ENCODE results near the gene ZMYND15.
"Not testable (repeated sequence)": the region's sequence is repeated elsewhere in the genome, so short reads cannot be mapped to it uniquely, and the experiment has no call there.

ZMYND15 gene, protein sequence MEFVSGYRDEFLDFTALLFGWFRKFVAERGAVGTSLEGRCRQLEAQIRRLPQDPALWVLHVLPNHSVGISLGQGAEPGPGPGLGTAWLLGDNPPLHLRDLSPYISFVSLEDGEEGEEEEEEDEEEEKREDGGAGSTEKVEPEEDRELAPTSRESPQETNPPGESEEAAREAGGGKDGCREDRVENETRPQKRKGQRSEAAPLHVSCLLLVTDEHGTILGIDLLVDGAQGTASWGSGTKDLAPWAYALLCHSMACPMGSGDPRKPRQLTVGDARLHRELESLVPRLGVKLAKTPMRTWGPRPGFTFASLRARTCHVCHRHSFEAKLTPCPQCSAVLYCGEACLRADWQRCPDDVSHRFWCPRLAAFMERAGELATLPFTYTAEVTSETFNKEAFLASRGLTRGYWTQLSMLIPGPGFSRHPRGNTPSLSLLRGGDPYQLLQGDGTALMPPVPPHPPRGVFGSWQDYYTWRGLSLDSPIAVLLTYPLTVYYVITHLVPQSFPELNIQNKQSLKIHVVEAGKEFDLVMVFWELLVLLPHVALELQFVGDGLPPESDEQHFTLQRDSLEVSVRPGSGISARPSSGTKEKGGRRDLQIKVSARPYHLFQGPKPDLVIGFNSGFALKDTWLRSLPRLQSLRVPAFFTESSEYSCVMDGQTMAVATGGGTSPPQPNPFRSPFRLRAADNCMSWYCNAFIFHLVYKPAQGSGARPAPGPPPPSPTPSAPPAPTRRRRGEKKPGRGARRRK

DNA sequence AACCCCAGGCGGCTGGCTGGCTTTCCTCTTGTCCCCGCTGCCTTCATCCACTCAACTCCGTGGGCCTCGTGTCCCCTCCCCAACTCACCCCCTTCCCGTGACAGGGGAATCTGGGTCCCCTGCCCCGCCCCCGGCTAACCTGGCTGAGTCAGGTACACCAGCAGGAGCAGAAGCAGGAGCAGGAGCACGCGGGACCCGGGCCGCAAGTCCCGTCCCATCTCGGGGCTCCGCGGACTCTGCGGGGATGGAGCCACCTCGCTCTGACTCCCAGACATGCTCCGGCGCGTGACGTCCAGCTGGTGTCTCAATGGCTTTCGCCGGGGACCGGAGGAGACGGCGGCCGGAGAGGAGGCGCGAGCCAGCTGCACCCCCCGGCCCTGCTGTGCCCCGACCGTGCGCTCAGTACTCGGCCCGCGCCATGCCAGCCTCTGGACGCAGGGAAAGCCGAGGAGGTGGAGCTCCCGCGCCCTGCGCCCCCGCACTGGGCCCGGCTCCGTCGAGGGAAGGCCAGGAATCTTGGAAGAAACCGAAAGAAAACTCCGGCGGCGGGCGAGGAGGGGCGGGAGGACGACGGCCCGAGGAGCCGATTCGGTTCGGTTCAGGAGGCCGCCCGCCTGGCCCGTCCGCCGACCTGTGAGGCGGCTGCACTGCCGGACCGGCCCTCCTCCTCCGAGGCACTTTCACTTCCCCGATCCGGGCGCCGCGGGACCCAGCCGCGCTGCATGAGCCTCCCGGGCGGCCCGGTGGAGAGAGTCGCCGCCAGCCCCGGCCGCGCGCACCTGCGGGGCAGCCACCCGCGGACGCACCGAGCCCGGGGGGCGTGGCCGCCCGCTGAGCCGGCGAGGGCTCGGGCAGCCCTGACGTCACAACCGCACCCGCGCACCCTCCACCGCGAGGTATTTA, at the start of gene ZMYND15, which contains the start of gene CXCL16:
Gene ZMYND15 (plus strand): TSS at position 712 of the 903 bp plus-strand sequence. CDS start 716 bp downstream, outside the sequence.
Gene CXCL16 (minus strand): TSS at position 807 of the 903 bp plus-strand sequence. CDS start 589 bp downstream, at position 218.
- DNase-seq = peak; percentile 47

DNA sequence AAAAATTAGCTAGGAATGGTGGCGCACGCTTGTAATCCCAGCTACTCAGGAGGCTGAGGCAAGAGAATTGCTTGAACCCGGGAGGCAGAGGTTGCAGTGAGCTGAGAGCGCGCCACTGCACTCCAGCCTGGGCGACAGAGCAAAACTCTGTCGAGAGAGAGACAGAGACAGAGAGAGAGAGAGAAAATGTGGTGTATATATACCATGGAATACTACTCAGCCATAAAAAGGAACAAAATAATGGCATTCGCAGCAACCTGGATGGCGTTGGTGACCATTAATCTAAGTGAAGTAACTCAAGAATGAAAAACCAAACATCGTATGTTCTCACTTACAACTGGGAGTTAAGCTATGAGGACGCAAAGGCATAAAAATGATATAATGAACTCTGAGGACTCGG, 49.8 kb upstream of the ZMYND15 start:
- not testable (repeated sequence) for DNase-seq

DNA sequence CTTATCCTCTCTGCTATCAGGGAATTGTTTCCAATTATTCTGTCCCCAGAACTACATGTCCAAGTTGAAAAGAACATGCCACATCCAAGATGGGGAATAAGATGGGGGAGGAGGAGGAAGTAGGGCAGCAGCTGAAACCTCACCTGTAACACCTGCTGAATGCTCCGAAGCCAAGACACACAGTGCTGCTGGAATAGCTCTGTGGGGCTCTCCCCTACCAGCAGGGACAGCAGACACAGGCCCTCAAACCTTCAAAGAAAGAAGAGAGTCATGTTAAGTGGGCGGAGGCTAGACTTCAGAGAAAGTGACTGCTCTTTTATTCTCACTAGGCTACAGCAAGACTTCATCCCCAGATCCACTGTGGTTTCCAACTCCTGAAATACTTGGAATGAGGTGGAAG, 48.9 kb upstream of the ZMYND15 start:
- no peak for DNase-seq

DNA sequence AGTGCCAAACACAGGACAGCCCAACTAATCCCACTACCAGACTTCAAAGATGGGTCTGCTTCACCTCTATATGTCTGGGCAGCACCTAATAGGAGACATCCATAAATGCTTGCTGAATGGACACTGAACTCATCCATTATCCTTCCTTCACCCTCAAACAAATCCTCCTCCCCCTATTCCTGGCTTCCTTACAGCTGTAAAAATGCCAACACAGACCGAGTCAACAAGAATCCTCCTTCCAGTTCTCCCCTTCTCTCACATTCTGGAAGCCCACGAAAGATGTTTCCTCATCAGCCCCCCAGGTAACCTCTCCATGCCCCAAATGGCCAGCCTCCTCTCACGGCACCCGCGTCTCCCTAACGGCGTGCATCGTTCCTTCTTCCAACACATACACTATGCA, 47.9 kb upstream of the ZMYND15 start:
- DNase-seq = no peak

DNA sequence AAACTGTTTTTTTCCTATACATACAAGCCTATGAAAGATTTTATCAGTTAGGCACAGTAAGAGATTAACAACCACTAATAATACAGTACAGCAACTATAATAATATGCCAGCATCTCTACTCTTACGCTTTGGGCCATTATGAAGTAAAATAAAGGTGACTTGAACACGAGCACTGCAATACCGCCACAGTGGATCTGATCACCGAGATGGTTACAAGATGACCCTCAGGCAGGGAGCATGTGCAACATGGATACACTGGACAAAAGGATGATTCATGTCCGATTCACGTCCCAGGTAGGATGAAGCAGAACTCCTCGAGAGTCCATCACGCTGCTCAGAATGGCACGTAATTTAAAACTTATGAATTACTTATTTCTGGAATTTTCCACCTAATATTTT, 46.2 kb upstream of the ZMYND15 start:
- no peak for DNase-seq

DNA sequence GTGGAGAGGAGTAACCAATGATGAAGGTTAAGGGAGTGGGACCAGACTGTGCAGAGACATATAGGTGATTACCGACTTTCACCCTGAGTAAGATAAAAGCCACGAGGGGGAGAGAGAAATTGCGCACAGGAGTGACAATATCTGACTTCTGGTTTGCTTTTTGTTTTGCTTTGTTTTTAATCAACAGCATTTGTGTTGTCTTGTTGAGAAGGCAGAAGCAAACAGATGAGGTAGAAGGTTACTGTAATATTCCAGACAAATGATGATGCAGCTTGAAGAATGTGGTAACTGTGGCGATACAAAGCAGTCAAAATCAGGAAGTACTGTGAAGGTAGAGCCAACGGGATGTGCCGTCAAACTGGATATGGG, 43.2 kb upstream of the ZMYND15 start:
- no peak for DNase-seq

DNA sequence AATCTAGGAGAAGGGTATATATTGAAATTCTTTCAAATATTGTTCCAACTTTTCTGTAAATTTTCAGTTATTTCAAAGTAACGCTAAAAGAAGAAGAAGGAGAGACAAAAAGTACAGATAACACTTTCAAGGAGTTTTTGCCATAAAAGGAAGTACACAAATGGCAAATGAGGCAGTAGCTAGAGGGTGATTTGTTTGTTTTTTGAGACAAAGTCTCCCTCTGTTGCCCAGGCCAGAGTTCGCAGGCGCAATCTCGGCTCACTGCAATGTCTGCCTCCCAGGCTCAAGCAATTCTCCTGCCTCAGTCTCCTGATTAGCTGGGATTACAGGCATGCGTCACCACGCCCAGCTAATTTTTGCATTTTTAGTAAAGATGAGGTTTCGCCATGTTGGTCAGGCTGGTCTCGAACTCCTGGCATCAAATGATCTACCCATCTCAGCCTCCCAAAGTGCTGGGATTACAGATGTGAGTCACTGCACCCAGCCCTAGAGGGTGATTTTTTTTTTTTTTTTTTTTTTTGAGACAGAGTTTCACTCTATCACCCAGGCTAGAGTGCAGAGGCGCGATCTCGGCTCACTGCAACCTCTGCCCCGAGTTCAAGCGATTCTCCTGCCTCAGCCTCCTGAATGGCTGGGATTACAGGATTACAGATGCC, 40.1 kb upstream of the ZMYND15 start:
- not testable (repeated sequence) for DNase-seq

DNA sequence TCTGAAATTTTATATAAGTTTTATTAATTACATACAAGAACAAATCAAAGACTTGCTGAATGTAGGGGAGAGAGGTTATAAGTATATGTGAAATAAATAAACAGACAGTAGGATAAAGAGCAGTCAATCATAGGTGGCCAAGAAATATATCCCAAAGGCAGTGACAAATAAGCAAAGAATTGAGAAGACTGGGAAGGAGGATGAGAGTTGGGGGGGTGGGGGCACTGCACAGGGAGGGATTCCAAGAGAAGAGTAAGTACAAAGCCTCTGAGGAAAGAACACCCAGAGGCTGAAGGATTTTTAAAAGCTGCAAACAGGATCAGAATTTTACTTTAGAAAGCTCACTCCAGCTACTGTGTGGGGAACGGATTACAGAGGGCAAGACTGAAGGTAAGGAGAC, 38.5 kb upstream of the ZMYND15 start:
- no peak for DNase-seq

DNA sequence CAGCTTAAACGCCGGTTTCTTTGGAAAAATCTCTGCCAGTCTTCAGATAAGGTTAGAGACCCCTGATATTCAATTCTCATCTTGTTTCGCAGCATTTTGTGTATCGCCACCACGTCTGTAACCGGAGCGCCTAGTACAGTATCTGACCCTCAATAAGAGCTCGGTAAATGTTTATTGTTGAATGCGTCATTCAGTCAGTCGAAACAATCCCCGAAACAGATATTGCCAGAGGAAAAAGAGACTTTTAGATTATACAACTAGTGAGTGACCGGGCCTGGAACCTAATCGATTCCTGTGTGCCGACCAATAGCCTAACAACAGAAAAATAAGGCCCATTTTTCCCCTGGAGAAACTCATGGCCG, 36.3 kb upstream of the ZMYND15 start:
- no peak for DNase-seq

DNA sequence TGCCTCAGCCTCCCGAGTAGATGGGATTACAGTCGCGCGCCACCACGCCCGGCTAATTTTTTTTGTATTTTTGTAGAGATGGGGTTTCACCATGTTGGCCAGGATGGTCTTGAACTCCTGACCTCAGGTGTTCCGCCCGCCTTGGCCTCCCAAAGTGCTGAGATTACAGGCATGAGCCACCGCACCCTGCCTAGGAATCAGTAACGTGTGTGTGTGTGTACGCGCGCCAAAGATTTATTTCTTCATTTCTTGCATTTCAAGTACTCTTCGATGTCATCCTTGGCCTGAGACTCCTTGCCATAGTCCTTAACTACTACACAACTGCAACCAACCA, 35.1 kb upstream of the ZMYND15 start:
- not testable (repeated sequence) for DNase-seq

DNA sequence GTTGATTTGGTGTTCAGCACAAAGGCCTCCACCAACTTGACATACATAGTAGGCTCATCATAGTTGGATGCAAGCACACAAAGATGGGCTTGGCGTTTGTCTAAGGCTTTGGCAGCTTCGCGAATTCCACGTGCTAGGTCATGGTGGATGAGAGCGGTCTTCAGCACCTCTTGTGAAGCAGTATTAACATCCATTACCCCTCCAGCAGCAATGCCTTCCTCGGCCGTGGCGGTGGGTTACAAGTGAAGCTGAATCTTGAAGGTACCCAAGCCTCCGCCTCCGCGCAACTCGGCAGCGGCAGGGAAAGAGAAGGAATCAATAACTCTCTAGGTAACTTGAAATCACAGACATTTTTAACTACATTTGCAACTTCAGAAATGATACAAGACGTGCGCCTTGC, 34.6 kb upstream of the ZMYND15 start:
- DNase-seq = no peak

DNA sequence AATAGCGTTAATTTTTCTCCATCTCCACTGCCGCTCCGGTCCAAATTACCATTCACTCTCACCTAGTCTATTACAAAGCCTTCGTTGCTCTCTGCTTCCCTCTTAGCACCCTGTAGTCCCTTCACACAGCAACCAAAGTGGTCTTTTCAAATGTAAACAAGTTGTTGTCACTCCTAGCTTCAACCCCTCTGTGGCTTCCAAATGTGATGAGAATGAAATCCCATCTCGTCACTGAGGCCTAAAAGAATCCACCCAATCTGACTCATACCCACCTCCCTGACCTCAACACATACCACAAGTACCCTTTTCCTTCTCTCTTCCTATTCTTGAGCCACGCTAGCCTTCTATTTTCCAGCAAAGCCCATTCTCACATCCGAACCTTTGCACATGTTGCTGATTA, 33.5 kb upstream of the ZMYND15 start:
- no peak for DNase-seq

DNA sequence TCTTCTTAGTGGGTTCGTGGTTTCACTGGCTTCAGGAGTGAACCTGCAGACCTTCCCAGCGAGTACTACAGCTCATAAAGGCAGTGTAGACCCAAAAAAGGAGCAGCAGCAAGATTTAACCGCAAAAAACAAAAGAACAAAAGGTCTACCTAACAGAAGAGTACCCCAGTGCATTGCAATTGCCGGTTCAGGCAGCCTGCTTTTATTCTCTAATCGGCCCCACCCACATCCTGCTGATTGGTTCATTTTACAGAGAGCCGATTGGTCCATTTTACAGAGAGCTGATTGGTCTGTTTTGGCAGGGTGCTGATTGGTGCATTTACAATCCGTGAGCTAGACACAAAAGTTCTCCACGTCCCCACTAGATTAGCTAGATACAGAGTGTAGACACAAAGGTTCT, 31.2 kb upstream of the ZMYND15 start:
- peak; percentile 42 for DNase-seq

DNA sequence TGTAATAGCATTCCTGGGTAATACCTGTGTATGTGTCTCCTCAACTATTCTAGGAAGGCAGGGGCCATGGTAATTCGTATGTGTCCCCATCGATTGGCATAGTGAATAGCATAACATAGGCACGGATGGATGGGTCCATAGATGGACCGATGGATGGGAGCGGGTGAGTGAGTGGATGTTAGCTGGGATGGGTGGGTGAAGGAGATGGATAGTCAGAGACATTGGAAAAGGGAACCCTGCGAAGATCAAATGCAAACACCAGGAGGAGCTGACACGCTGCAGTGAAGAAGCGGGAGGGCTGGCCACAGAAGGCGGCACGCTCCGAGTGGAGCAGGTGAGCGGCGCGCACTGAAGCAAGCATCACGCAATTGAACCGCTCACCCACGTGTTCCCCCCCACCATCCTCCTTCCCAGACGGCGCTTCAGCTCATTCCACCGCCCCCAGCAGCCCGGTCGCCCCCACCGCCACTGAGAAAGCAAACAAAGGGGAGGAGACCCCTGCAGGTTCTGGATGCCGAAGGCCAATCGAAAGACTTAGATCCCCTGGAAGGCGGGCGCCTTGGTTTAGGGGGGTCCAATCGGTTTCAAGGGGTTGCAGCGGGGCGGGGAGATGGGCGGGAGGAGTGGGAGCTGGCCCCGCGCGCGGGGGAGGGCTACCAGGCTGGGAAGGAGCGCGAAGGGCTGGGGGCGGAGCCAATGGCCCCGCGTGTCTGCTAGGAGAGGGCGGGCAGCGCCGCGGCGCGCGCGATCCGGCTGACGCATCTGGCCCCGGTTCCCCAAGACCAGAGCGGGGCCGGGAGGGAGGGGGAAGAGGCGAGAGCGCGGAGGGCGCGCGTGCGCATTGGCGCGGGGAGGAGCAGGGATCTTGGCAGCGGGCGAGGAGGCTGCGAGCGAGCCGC, 29.6 kb upstream of the ZMYND15 start, which contains the start of gene ARRB2:
Gene ARRB2 (plus strand): TSS at position 839 of the 899 bp plus-strand sequence. CDS start 90 bp downstream, outside the sequence.
- DNase-seq = peak; percentile 98

DNA sequence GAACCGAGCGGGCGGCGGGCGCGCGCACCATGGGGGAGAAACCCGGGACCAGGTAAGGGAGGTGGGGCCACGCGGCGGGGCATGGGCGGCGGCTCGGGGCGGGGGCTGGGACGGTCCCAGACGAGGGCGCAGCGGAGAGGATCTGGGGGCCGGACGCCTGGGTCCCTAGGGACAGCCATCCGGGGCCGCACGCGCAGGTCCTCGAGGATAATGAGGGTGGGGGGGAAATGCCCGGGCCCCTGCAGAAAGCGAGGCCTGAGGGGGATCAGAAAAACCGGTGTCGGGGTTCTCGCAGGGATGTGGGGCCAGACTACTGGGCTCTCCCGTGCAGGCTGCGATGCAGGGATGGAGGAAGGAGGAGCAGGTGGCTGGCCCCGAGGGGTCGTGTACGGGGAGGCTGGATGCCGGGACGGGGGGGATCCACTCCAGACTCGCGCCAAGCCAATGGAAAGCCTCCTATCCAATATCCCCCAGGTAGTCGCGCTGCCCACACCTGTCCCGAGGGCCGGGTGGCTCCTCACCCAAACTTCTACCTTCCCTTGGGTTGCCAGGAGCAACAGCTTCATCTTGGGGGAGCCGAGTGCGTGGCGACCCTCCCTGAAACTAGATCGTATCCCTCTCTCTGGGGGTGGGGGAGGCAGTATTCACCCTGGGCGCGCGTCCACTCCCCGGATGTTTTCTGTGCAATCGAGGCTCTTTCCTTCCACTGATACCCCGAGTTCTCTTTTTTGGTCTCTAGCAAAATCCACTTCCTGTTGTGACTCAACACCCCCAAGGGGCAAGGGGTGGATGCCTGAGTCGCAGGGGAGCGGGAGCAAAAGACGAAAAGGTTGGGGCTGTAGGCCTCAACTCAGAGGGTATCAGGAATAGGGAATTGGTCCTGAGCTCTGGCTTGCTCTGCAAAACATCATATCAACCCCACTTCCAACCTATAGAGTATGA, 28.7 kb upstream of the ZMYND15 start:
- DNase-seq = peak; percentile 23

DNA sequence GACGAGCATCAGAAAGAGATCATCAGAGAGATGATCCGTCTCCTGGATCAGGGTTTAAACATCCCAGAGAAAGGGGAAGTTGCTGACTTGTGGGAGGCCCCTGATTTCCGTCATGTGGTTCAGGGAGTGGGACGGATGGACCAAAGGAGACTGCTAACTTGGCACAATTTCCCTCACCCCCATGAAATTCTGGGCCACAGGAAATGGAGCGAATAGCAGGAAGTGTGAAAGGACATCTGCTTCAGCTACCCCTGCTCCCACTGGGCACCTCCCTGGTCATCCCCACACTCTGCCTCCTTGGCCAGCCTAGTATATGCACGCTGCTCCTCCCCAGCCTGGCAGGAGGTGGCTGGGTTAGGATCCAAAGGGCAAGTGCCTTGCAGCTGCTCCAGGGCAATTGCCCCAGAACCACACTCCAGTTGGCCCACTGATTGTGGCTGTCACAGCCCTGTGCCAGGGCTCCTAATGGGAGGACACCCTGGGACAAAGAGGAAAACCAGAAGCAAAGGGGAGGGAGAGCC, 27.9 kb upstream of the ZMYND15 start:
- no peak for DNase-seq

DNA sequence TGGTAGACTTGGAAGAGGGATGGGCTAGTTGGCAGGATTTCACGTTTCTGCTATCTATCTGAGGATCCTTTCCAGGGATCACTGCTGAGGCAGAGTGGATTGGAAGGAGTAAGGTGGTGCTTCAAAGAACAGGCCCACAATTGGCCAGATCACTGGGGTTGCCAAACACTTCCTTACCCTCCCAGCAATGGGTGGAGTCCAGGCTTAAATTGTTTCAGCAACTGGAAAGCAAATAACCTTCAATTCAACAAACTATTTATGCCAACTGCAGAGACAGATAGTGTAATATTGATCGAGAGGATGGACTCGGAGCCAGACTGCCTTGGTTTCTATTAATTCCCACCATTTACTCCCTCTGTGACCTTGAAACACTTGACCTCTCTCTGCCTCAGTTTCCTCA, 27.1 kb upstream of the ZMYND15 start:
- DNase-seq = no peak

DNA sequence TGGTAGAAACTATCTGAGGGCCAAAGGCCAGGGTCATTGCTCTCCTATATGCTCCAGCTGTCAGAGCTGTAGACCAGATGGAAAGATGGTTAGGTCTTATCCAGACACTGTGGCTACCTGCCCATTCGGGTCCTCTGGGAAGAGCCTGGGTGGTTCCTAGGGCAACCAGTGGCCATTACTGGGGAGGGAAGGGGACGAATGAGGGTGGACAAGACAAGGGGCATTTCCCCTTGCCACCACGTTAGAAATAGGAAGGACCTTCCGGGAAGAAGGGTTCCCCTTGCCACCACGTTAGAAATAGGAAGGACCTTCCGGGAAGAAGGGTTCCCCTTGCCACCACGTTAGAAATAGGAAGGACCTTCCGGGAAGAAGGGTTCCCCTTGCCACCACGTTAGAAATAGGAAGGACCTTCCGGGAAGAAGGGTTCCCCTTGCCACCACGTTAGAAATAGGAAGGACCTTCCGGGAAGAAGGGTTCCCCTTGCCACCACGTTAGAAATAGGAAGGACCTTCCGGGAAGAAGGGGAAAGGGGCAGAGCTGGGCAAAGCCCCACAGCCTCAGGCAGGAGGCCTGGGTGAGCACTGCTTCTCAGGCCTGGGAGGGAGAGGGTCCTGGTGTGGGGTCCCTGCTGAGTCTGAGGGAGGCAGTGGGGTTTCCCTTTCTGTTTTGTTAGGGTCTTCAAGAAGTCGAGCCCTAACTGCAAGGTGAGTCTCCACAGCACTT, 25.1 kb upstream of the ZMYND15 start:
- not testable (repeated sequence) for DNase-seq

DNA sequence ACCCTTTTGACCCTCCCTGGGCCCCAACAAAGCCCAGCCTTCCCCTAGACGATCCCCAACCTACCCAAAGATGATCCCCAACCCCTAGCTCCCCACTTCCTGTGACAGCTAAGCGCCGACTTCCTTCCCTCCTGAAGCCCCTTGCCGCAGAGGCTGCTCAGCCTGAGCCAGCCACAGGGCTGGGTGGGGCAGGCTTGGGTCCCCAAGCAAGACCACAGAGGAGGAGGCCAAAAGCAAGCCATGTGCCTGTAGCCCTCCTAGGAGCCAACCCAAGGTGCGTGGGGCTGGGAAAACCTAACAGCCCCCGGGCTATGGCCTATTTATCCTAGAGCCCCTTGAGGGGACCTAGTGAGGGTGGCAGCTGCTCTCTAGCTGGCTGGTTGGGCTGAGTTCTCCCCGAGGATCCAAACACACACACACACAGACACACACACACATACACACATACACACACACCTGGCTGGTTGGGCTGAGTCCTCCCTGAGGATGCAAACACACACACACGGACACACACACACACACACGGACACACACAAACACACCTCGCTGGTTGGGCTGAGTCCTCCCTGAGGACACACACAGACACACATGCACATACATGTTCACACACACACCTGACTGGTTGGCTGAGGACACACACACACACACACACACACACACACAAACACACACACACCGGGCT, 24.4 kb upstream of the ZMYND15 start:
- peak; percentile 25 for DNase-seq

Measured in stimulated activated CD4-positive, alpha-beta T cell treated with anti-CD3 and anti-CD28 coated beads, Interleukin-4, amount 100 ng/mL, for 1 hour (primary cell).